Neural crest cell (in vitro differentiated cells): Measurements from ENCODE around the gene KRTAP10-11. TPM values are rescaled to one million over a fixed set of nuclear protein-coding genes. Genes with fewer than 3 reads are reported as not detected.
"Not testable (repeated sequence)": the region's sequence is repeated elsewhere in the genome, so short reads cannot be mapped to it uniquely, and the experiment has no call there.

Source experiments
- DNase-seq: peaks from one replicate; pipeline ENCODE4 v3.0.0; 2021; ENCODE audit warnings: low read depth, mixed read lengths, low spot score
- H3K27ac Mint-ChIP-seq: one replicate; pipeline ENCODE4 v1.8.0; 2021; ENCODE audit warnings: mild to moderate bottlenecking, mixed read lengths; ENCODE audit not compliant: unreplicated experiment
- H3K27me3 Mint-ChIP-seq: 2 replicates; pipeline ENCODE4 v1.8.0; 2021; ENCODE audit warnings: low read depth, mild to moderate bottlenecking, mixed read lengths
- H3K36me3 Mint-ChIP-seq: 2 replicates; pipeline ENCODE4 v1.8.0; 2021; ENCODE audit warnings: low read depth, mild to moderate bottlenecking, mixed read lengths
- H3K4me1 Mint-ChIP-seq: 2 replicates; pipeline ENCODE4 v1.8.0; 2021; ENCODE audit warnings: mixed read lengths
- H3K4me3 Mint-ChIP-seq: one replicate; pipeline ENCODE4 v1.8.0; 2021; ENCODE audit warnings: mild to moderate bottlenecking, mixed read lengths
- H3K9me3 Mint-ChIP-seq: 2 replicates; pipeline ENCODE4 v1.8.0; 2021; ENCODE audit warnings: mixed read lengths
- total RNA-seq: library from RNA; stranded (reverse); gene quantifications from 2 replicates; pipeline ENCODE4 v1.2.1, GENCODE V29; 2021
- TF ChIP-seq, protein P1 (sequence below): fragments of 200-600 bp; sonication (generic); conservative IDR thresholded peaks from 2 replicates; pipeline ENCODE4 v1.5.0; 2021; ENCODE audit warnings: antibody characterized with exemption, mild to moderate bottlenecking

KRTAP10-11 gene
- total RNA-seq, 1 donor from 2014 or later, result not detected

DNA sequence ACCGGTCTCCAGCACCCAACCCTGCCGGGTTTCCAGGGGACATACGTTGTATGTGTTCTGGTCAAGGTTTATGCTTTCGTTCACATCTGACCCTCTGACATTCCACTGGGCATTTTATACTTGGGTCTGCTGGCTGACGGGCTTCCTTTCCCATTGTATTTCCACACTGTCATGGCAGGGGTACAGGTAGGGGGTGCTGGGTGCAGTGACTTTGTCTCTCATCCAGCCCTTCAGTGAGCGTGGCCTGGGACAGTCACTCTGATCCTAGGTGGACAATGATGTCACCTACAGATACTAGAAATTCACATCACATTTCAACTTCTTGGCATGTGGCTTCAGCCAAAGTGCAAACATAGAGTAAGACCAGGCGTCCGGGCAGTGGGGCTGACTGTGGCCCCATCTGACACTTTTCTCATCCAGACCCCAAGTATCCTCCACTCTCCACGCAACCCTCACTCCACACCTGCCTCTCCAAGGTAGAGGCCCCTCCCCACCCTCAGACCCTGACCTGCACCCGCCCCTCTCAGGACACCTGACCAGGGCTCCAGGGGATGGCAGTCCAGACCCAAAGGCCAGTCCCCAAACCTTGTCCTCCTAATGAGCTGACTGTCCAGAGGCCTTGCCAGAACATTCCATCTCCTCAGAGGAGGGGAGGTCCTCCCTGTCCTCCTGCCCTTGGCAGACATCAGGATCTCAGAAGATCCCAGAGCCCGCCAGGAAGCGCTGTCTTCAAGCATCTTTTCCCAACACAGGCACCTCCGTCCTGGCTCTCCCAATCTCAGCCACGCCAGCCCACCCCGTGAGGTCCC lies 9.8 kb upstream of the KRTAP10-11 start:
- TF ChIP-seq, protein P1, sequence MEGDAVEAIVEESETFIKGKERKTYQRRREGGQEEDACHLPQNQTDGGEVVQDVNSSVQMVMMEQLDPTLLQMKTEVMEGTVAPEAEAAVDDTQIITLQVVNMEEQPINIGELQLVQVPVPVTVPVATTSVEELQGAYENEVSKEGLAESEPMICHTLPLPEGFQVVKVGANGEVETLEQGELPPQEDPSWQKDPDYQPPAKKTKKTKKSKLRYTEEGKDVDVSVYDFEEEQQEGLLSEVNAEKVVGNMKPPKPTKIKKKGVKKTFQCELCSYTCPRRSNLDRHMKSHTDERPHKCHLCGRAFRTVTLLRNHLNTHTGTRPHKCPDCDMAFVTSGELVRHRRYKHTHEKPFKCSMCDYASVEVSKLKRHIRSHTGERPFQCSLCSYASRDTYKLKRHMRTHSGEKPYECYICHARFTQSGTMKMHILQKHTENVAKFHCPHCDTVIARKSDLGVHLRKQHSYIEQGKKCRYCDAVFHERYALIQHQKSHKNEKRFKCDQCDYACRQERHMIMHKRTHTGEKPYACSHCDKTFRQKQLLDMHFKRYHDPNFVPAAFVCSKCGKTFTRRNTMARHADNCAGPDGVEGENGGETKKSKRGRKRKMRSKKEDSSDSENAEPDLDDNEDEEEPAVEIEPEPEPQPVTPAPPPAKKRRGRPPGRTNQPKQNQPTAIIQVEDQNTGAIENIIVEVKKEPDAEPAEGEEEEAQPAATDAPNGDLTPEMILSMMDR, result no peak
- peaks cover 3% of the 10 kb centered on the region for H3K36me3 Mint-ChIP-seq
- peak overlapping the region; percentile 59 for H3K27ac Mint-ChIP-seq
- H3K4me1 Mint-ChIP-seq, result peaks cover 10% of the 10 kb centered on the region
- DNase-seq, result no peak
- peaks cover 16% of the 10 kb centered on the region for H3K9me3 Mint-ChIP-seq
- H3K4me3 Mint-ChIP-seq, result no peak overlapping the region
- H3K27me3 Mint-ChIP-seq, result peaks cover 14% of the 10 kb centered on the region

DNA sequence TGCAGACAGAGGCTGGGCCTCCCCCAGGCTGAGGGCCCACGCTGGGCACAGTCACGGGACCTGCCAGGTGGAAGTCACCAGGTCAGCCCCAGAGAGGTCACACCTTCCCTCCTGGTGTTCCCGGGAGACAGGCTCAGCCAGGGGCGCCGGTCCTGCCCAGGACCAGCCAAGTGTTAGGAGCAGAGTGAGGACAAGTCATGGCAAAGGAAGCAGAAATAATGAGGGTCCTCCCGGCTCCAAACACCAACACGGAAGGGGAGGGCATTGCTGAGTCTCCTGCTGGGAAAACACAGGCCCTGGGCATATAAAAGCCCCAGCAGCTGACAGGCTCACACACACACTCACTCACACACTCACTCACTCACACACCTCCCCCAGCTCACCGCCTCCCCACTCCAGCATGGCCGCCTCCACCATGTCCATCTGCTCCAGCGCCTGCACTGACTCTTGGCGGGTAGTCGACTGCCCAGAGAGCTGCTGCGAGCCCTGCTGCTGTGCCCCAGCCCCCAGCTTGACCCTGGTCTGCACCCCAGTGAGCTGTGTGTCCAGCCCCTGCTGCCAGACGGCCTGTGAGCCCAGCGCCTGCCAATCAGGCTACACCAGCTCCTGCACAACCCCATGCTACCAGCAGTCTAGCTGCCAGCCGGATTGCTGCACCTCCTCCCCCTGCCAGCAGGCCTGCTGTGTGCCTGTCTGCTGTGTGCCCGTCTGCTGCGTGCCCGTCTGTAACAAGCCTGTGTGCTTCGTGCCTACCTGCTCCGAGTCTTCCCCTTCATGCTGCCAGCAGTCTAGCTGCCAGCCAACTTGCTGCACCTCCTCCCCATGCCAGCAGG lies 9.0 kb upstream of the KRTAP10-11 start, which contains the start of gene KRTAP10-10:
KRTAP10-10 (plus strand) TSS at position 339 of the 833 bp plus-strand sequence; CDS start at position 401, 62 bp downstream.
- Mint-ChIP-seq H3K9me3 (peaks cover 15% of the 10 kb centered on the region), H3K4me3 (no peak within 1 kb of the TSS), H3K36me3 (peaks cover 2% of the 10 kb centered on the region), H3K27ac (peak within 1 kb of the TSS; percentile 59), H3K27me3 (peaks cover 16% of the 10 kb centered on the region), H3K4me1 (peaks cover 10% of the 10 kb centered on the region)
- no peak for DNase-seq
- TF ChIP-seq, protein P1, result no peak

DNA sequence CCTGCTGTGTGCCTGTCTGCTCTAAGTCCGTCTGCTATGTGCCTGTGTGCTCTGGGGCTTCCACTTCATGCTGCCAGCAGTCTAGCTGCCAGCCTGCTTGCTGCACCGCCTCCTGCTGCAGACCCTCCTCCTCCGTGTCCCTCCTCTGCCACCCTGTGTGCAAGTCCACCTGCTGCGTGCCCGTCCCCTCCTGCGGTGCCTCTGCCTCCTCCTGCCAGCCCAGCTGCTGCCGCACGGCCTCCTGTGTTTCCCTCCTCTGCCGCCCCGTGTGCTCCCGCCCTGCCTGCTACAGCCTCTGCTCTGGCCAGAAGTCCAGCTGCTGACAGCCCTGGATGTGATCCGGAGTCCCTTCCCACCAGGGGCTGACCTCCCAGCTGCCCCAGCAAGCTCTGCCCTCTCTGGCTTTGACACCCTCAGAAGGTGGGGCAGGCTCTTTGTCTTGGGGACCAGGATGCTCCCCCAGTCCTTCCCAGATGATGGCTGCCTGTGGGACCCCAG lies 8.3 kb upstream of the KRTAP10-11 start:
- H3K27ac Mint-ChIP-seq, H3K36me3 Mint-ChIP-seq, DNase-seq, H3K4me3 Mint-ChIP-seq, H3K4me1 Mint-ChIP-seq: not testable (repeated sequence)
- H3K9me3 Mint-ChIP-seq, result peaks cover 17% of the 10 kb centered on the region
- H3K27me3 Mint-ChIP-seq, result peaks cover 16% of the 10 kb centered on the region

DNA sequence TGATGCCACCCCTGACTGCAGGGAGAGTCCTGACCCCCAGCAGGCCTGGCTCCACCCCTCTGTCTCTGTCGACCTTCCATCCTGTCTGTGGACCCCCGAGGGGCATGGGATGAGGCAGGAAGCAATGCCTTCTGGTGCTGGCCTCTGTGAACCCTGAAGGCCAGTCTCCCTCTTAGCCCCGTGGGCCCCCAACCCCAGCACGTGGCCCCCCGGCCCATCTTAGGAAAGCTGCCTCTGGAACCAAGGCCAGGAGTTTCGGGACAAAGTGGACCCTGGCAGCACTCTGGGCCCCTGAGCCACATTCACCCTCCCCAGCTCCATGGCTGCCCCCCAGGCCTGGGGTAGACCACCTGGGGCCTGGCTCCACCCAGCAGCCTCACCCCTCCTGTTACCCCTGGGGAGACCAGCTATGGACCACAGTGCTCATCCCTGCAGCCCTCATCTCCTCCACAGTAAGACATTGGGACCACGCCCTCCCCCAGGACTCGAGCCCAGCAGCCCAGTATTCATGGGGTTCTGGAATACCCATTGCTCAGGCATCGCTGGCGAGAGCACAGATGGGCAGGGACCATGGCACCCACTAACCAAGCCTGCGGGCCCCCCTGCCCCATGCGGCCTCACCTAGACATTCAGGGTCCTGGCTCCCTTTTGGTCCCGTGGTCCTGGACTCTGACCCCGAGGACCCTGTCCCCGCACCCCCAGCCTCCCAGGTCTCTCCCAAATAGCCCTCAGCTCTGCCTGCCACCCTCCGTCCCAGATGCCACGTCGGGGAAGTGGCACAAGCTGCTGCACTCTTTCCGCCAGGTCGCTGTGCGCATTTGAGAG lies 7.5 kb upstream of the KRTAP10-11 start:
- H3K27ac Mint-ChIP-seq, DNase-seq, H3K36me3 Mint-ChIP-seq, H3K4me3 Mint-ChIP-seq, H3K4me1 Mint-ChIP-seq: not testable (repeated sequence)
- Mint-ChIP-seq H3K9me3 (peaks cover 24% of the 10 kb centered on the region), H3K27me3 (peaks cover 10% of the 10 kb centered on the region)

DNA sequence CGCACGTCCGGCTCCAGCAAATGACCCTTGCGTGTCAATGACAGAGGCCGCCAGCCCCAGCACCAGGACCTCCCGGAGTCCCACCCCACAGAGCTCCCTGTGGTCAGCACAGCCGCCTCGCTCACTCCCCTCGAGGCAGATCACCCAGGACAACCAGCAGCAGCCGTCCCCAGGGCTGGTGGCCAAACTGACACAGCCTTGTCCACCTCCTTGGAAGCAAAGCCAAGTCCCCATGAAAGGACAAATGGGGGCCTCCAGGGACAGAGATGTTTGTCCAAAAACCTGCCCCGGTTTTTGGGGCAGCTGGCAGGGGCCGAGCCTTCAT lies 6.9 kb upstream of the KRTAP10-11 start:
- Mint-ChIP-seq H3K27me3 (peaks cover 7% of the 10 kb centered on the region), H3K27ac (no peak overlapping the region), H3K36me3 (peaks cover 3% of the 10 kb centered on the region), H3K9me3 (peaks cover 24% of the 10 kb centered on the region), H3K4me3 (no peak overlapping the region), H3K4me1 (peaks cover 10% of the 10 kb centered on the region)
- DNase-seq, result no peak
- TF ChIP-seq, protein P1, result no peak

DNA sequence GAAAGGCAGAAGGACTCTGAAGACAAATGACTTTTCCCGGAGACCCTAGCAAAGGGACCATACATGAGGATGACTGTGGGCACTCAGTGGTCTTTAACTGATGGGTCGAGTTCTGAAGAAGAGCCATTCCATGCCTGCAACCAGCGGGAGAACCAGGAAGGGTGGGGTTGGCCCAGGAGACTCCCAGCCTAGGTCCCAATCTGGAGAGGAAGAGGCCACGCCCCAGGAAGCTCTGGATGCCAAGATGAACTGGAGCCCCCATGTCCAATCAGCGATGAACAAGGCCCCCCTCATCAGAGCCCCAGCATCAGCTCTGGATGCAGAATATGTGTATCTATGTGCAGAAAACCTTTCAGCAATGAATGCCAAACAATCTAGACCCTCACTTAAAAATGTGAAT lies 5.5 kb upstream of the KRTAP10-11 start:
- TF ChIP-seq, protein P1, result no peak

More for the DNA sequence above, 5.5 kb upstream of the KRTAP10-11 start:
- peaks cover 4% of the 10 kb centered on the region for H3K27me3 Mint-ChIP-seq
- no peak overlapping the region for H3K4me3 Mint-ChIP-seq
- H3K9me3 Mint-ChIP-seq, result peaks cover 31% of the 10 kb centered on the region
- peaks cover 5% of the 10 kb centered on the region for H3K36me3 Mint-ChIP-seq
- peaks cover 10% of the 10 kb centered on the region for H3K4me1 Mint-ChIP-seq
- DNase-seq, result no peak
- no peak overlapping the region for H3K27ac Mint-ChIP-seq
